Measurements from ENCODE around the gene SIGLEC1.

- no peak for TF ChIP-seq CTCF (IDR thresholded peaks at IDR 0.05; ENCODE audit: extremely low read depth in 1 of 2, insufficient read depth in 1 of 2, low read depth in 1 of 2, low read length in 2 of 2)
- no peak for TF ChIP-seq EZH2 (IDR thresholded peaks at IDR 0.05; ENCODE audit: borderline replicate concordance, low read depth, low read length, severe bottlenecking)
These were observed 16.5 kb upstream of the SIGLEC1 start for GRCh38 chr20:3728876-3729275.
